ENCODE measurements around the gene CLN5.
"Not testable (repeated sequence)": the region's sequence is repeated elsewhere in the genome, so short reads cannot be mapped to it uniquely, and the experiment has no call there.

CLN5 gene

DNA sequence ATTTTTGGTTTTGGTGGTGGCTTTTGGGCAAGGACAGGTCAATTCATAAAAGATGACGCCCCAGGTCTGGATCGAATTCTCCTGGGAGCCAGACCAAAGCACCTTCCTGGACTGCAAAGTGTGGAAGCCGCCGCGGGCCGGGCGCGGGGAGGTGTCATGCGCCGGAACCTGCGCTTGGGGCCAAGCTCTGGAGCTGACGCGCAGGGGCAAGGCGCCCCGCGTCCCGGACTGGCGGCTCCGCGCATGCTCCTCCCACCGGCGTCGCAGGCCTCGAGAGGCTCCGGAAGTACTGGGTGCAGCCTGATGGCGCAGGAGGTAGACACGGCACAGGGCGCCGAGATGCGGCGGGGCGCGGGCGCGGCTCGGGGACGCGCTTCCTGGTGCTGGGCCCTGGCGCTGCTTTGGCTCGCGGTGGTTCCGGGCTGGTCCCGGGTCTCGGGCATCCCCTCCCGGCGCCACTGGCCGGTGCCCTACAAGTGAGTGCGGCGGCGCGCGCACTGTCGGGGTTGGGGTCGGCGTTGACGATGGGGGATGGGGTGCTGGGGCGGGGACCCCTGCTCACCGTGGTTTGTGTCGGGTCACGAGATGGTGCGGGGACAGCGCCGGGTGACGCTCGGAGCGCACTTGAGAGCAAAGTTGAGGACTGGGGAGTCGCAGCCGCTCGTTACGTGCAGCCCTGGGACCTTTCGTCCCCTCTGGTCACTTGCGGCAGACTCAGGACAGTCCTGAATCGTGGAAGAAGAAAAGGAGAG, at the start of gene CLN5:
Gene CLN5, plus strand, starts transcription at position 286 of the 752 bp plus-strand sequence. Its CDS starts 18 bp downstream, at position 304.
- peak; percentile 73 to 94 for DNase-seq (ENCODE audit: low read depth in 1 of 2, low spot score in 1 of 2)
- no peak for TF ChIP-seq JUND (IDR thresholded peaks at IDR 0.05; ENCODE audit: low read depth)
- in situ Hi-C loops (cut with HindIII; ENCODE audit: low pct_unique_long_range_greater_than_20kb, low sequenced_read_pairs), result no loop called here

DNA sequence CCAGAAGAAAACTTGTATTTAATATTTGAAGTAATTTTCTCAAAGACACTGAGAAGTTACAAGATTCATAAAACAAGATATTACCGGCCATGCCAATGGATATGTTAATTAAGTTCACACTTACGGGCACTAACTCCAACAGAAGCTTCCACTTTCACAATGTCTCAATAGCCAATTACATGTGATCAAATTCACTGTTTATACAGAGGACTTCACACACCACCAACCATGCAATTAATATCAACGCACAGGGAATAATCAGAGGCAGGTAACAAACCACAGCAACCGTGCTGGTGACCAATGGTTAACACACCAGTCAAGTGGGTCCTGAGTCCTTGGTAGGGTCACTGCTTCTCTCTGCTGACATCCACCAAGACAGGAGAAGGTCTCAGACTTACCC, 49.5 kb upstream of the CLN5 start:
- no peak for DNase-seq (ENCODE audit: low read depth in 1 of 2, low spot score in 1 of 2)
- no peak for TF ChIP-seq JUND (IDR thresholded peaks at IDR 0.05; ENCODE audit: low read depth)
- in situ Hi-C loops (cut with HindIII; ENCODE audit: low pct_unique_long_range_greater_than_20kb, low sequenced_read_pairs), result no loop called here

- no peak for TF ChIP-seq JUND (IDR thresholded peaks at IDR 0.05; ENCODE audit: low read depth)
- no peak for DNase-seq (ENCODE audit: low read depth in 1 of 2, low spot score in 1 of 2)
- in situ Hi-C loops (cut with HindIII; ENCODE audit: low pct_unique_long_range_greater_than_20kb, low sequenced_read_pairs), result no loop called here
Observed at GRCh38 chr13:76943646-76944045, 48.2 kb upstream of the CLN5 start.

GRCh38 chr13:76944456-76944855, 47.4 kb upstream of the CLN5 start:
- DNase-seq (ENCODE audit: low read depth in 1 of 2, low spot score in 1 of 2), result no peak
- in situ Hi-C loops (cut with HindIII; ENCODE audit: low pct_unique_long_range_greater_than_20kb, low sequenced_read_pairs), result no loop called here
- no peak for TF ChIP-seq JUND (IDR thresholded peaks at IDR 0.05; ENCODE audit: low read depth)

DNA sequence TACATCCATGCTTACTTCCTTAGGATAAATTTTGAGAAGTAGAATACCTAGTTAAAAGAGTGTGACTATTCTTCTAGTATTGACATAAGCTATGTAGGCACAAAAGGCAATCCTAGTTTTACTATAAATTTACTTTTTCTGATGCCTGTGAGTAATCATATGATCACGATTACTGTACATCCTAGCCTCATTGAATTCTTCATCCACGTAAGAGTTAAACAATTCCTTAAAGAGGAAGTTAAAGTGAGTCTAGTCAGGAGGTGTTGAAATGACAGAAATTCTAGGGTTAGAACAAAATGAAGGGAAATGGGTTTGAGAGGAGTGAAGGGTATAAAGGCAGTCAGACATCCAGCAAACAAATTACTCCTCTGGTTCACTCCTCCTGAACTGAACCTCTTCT, 43.7 kb upstream of the CLN5 start, which contains the start of gene ACOD1:
Gene ACOD1, plus strand, starts transcription at position 363 of the 400 bp plus-strand sequence. CDS start 48 bp downstream, outside the sequence.
- DNase-seq (ENCODE audit: low read depth in 1 of 2, low spot score in 1 of 2), result no peak
- TF ChIP-seq JUND (IDR thresholded peaks at IDR 0.05; ENCODE audit: low read depth), result no peak
- in situ Hi-C loops (cut with HindIII; ENCODE audit: low pct_unique_long_range_greater_than_20kb, low sequenced_read_pairs), result no loop called here

DNA sequence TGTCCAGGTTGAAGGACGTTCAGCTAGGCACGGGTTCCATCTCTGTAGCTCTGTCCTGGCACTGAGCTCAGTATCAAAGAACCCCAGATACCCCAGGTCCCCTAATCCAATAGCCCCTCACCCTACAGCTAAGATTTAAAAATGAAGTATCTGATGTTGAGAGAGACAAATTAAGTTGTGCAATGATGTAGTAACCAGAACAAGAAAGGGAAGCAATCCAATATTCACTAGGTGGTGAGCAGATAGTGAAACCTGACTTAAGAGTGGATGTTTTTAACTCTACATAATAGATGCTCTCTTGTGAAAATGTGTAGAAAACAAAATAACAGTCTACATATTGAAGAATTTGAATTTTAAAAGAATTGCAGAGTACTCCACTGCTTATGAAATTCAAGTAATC, 41.8 kb upstream of the CLN5 start:
- in situ Hi-C loops (cut with HindIII; ENCODE audit: low pct_unique_long_range_greater_than_20kb, low sequenced_read_pairs), result no loop called here
- no peak for TF ChIP-seq JUND (IDR thresholded peaks at IDR 0.05; ENCODE audit: low read depth)
- no peak for DNase-seq (ENCODE audit: low read depth in 1 of 2, low spot score in 1 of 2)

- in situ Hi-C loops (cut with HindIII; ENCODE audit: low pct_unique_long_range_greater_than_20kb, low sequenced_read_pairs), result no loop called here
- TF ChIP-seq JUND (IDR thresholded peaks at IDR 0.05; ENCODE audit: low read depth), result no peak
- no peak for DNase-seq (ENCODE audit: low read depth in 1 of 2, low spot score in 1 of 2)
Observed at GRCh38 chr13:76953968-76954367, 37.9 kb upstream of the CLN5 start.

DNA sequence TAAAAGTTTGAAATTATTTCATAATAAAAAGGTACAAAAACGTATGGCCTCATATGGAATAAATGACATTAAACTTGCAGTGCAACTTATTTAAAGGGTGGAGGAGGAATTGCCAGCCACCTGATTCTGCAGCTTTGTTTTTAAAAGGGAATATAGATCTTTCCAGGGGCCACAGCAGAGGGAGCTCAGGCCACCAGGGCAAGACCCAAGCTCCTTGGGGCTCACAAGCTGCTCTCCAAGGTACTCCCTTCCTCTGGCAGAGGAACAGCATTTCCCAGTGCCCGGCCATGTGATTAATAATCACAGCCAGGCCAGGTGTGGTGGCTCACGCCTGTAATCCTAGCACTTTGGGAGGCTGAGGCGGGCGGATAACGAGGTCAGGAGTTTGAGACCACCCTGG, 37.3 kb upstream of the CLN5 start:
- peak in 1 of 2 experiments; percentile 26 for DNase-seq (ENCODE audit: low read depth in 1 of 2, low spot score in 1 of 2)
- in situ Hi-C loops (cut with HindIII; ENCODE audit: low pct_unique_long_range_greater_than_20kb, low sequenced_read_pairs), result no loop called here
- no peak for TF ChIP-seq JUND (IDR thresholded peaks at IDR 0.05; ENCODE audit: low read depth)

GRCh38 chr13:76955193-76955592, 36.7 kb upstream of the CLN5 start:
- in situ Hi-C loops (cut with HindIII; ENCODE audit: low pct_unique_long_range_greater_than_20kb, low sequenced_read_pairs), result no loop called here
- no peak for DNase-seq (ENCODE audit: low read depth in 1 of 2, low spot score in 1 of 2)
- TF ChIP-seq JUND (IDR thresholded peaks at IDR 0.05; ENCODE audit: low read depth), result no peak

- no peak for TF ChIP-seq JUND (IDR thresholded peaks at IDR 0.05; ENCODE audit: low read depth)
- in situ Hi-C loops (cut with HindIII; ENCODE audit: low pct_unique_long_range_greater_than_20kb, low sequenced_read_pairs), result no loop called here
- DNase-seq (ENCODE audit: low read depth in 1 of 2, low spot score in 1 of 2), result no peak
Observed at GRCh38 chr13:76955661-76956060, 36.2 kb upstream of the CLN5 start.

GRCh38 chr13:76958841-76959432, 32.9 kb upstream of the CLN5 start:
- DNase-seq (ENCODE audit: low read depth in 1 of 2, low spot score in 1 of 2), result no peak
- in situ Hi-C loops (cut with HindIII; ENCODE audit: low pct_unique_long_range_greater_than_20kb, low sequenced_read_pairs), result no loop called here
- no peak for TF ChIP-seq JUND (IDR thresholded peaks at IDR 0.05; ENCODE audit: low read depth)

- in situ Hi-C loops (cut with HindIII; ENCODE audit: low pct_unique_long_range_greater_than_20kb, low sequenced_read_pairs); DNase-seq (ENCODE audit: low read depth in 1 of 2, low spot score in 1 of 2): not testable (repeated sequence)
Observed at GRCh38 chr13:76959734-76960133, 32.1 kb upstream of the CLN5 start.

- in situ Hi-C loops (cut with HindIII; ENCODE audit: low pct_unique_long_range_greater_than_20kb, low sequenced_read_pairs), result no loop called here
- TF ChIP-seq JUND (IDR thresholded peaks at IDR 0.05; ENCODE audit: low read depth), result no peak
- peak in 1 of 2 experiments; percentile 16 for DNase-seq (ENCODE audit: low read depth in 1 of 2, low spot score in 1 of 2)
Observed at GRCh38 chr13:76965759-76966421, 26.0 kb upstream of the CLN5 start.
